Activated B cell treated with CpG ODN at 0.5 μM for 24 hours (primary cell): ENCODE measurements around the gene SAMD7. TPM values are rescaled to one million over a fixed set of nuclear protein-coding genes. Genes with fewer than 3 reads are reported as not detected.

ENCODE experiments used
- ATAC-seq: fragments of 200-7000 bp; cut with Tn5 transposase; one replicate; pipeline ENCODE4 v1.10.0; 2021; ENCODE audit warnings: low read depth, mild to moderate bottlenecking, moderate library complexity
- CTCF ChIA-PET: fragments of 350-600 bp; sonication (Branson Sonifier 250); formaldehyde crosslinking; loops from one replicate; lab custom pipeline; 2021; ENCODE audit warnings: antibody characterized with exemption; lab: Charles Lee
- POLR2A ChIA-PET: fragments of 350-600 bp; sonication (Branson Sonifier 250); formaldehyde crosslinking; loops from one replicate; lab custom pipeline; 2021; ENCODE audit warnings: antibody characterized with exemption; lab: Charles Lee
- DNase-seq: peaks from one replicate; pipeline ENCODE4 v3.0.0; 2022
- H3K27ac Mint-ChIP-seq: one replicate; pipeline ENCODE4 v1.8.0; 2020; ENCODE audit warnings: mixed read lengths
- H3K27me3 Mint-ChIP-seq: one replicate; pipeline ENCODE4 v1.8.0; 2021; ENCODE audit warnings: mixed read lengths
- H3K36me3 Mint-ChIP-seq: one replicate; pipeline ENCODE4 v1.8.0; 2021; ENCODE audit warnings: low read depth, mixed read lengths
- H3K4me1 Mint-ChIP-seq: one replicate; pipeline ENCODE4 v1.8.0; 2021; ENCODE audit warnings: mixed read lengths
- H3K4me3 Mint-ChIP-seq: one replicate; pipeline ENCODE4 v1.8.0; 2020; ENCODE audit warnings: mild to moderate bottlenecking, mixed read lengths
- H3K9me3 Mint-ChIP-seq: one replicate; pipeline ENCODE4 v1.8.0; 2020; ENCODE audit warnings: mixed read lengths
- intact Hi-C: fragments of 100-400 bp; cut with micrococcal nuclease; formaldehyde crosslinking; loops from one replicate; pipeline ENCODE4 v1.15.1; 2024
- total RNA-seq: library from RNA; stranded (reverse); gene quantifications from 2 replicates; pipeline ENCODE4 v1.2.3, GENCODE V29; 2022
- TF ChIP-seq, protein P1 (sequence below): fragments of 200-600 bp; IDR thresholded peaks from one replicate; pipeline ENCODE4 v1.8.0; 2022; ENCODE audit warnings: antibody characterized with exemption, mild to moderate bottlenecking

The SAMD7 gene
- total RNA-seq, 1 donor from 2014 or later: not detected

DNA sequence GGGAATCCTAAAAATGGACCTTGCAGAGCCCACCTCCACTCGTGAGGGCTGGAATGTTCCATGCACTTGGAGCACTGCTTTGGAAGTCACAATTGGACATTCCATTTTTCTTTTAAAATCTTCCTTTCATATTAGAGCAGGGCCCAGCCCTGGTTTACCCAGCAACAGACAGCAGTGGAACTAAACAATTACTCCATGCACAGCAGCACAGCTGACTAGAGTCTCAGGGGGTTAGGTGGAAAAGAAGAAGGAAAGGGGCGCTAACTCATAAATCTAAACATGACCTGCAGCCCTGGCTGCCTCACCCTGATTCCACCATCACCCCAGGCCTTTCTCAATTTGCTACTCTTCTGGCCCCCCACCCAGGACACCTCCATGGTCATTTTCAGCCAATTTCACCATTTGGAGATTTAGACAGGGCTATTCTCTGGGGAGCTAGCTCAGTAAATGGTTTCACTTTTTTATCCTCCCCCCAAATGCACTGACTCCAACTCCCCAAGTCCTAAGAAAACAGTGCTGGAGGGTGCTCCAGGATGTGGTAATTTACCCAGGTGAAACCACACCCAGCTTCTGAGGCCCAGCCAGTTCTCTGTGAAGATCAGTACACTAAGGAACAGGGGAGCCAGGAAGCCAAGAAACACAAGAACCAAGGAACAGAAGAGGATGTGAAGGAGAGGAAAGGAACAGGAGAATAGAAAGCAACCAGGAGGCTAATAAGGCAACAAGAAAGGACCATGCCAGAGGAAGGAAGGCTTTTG, 40.1 kb upstream of the SAMD7 start:
- POLR2A ChIA-PET: no interaction called here

DNA sequence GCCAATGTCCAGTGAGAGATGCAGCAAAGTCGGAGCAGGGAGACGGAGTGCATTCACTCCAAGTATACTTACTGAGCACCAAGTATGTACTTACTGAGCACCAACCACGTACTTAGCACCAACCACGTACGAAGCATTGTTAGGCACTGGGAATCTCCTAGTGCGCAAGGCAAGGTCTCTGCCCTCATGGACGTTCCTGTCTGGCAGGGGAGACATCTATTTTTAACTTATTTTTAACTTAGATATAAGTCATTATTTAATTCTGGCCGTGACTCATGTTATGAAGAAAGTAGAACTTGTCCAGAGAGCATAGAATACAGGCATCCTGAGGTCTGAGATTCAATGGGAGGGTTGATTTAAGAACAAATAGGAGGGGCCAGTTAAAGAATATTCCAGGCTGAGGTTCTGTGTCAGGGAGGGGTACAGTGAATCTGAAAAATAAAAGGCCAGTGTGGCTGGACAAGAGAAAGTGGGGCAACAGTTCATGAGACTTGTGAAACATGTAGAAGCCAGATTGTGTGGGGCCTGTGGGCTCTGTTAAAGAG, 32.3 kb upstream of the SAMD7 start:
- no peak for ATAC-seq
- intact Hi-C loops: no loop called here
- Mint-ChIP-seq H3K36me3 (no peaks in the 10 kb centered on the region), H3K27ac (no peak overlapping the region), H3K4me3 (no peak overlapping the region), H3K27me3 (no peaks in the 10 kb centered on the region), H3K9me3 (no peaks in the 10 kb centered on the region), H3K4me1 (peaks cover 10% of the 10 kb centered on the region)
- TF ChIP-seq, protein P1, sequence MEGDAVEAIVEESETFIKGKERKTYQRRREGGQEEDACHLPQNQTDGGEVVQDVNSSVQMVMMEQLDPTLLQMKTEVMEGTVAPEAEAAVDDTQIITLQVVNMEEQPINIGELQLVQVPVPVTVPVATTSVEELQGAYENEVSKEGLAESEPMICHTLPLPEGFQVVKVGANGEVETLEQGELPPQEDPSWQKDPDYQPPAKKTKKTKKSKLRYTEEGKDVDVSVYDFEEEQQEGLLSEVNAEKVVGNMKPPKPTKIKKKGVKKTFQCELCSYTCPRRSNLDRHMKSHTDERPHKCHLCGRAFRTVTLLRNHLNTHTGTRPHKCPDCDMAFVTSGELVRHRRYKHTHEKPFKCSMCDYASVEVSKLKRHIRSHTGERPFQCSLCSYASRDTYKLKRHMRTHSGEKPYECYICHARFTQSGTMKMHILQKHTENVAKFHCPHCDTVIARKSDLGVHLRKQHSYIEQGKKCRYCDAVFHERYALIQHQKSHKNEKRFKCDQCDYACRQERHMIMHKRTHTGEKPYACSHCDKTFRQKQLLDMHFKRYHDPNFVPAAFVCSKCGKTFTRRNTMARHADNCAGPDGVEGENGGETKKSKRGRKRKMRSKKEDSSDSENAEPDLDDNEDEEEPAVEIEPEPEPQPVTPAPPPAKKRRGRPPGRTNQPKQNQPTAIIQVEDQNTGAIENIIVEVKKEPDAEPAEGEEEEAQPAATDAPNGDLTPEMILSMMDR: no peak
- POLR2A ChIA-PET: no interaction called here
- CTCF ChIA-PET: no interaction called here
- no peak for DNase-seq

More for the DNA sequence above, 40.1 kb upstream of the SAMD7 start:
- no peak for ATAC-seq
- no peak for DNase-seq
- Mint-ChIP-seq H3K9me3 (no peaks in the 10 kb centered on the region), H3K27me3 (no peaks in the 10 kb centered on the region), H3K4me3 (no peak overlapping the region), H3K4me1 (peaks cover 19% of the 10 kb centered on the region), H3K36me3 (no peaks in the 10 kb centered on the region), H3K27ac (no peak overlapping the region)
- CTCF ChIA-PET: no interaction called here
- TF ChIP-seq, protein P1: no peak
- intact Hi-C loops: no loop called here

DNA sequence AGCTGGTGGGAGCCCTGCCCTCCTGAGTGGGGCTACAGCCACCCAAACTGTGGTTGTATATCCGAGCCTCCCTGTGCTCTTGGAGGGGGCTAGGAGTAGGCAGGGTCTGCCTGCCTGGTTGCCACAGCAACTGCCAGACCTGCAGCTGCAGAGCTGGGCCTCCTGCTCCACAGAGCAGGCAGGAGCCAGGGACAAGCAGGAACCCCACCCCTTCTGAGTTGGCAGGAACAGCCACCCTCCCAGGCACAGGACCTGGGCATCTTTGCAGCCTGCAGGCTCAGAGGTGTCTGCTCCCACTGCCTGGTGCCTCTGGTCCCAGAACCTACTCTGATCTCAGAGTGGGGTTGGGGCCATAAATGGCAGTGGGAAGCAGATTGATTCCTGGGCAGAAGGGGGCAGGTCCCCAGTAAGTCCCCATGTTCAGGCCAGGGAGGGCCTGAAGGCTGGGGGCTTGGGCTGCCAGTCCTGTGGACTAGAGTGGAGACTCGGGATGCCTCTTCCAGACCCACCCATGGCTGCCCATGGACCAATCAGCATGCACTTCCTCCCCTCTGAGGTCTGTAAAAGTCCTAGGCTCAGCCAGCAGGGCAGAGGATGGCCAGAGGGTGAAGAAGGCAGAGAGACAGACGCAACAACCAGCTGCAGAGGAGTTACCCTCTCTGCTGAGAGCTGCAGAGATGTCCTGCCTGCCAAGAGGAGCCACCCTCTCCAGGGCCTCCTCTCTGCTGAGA, 31.4 kb upstream of the SAMD7 start:
- Mint-ChIP-seq H3K27ac (no peak overlapping the region), H3K27me3 (no peaks in the 10 kb centered on the region), H3K36me3 (no peaks in the 10 kb centered on the region), H3K4me3 (no peak overlapping the region), H3K4me1 (peaks cover 15% of the 10 kb centered on the region), H3K9me3 (no peaks in the 10 kb centered on the region)
- TF ChIP-seq, protein P1: no peak
- CTCF ChIA-PET: interaction anchor here (0.9 kb wide), 1 partner anchor 86 kb away, joined by 7 read pairs; the partner anchor contains the start of gene SEC62
- intact Hi-C loops: no loop called here
- ATAC-seq: no peak
- POLR2A ChIA-PET: no interaction called here
- no peak for DNase-seq

DNA sequence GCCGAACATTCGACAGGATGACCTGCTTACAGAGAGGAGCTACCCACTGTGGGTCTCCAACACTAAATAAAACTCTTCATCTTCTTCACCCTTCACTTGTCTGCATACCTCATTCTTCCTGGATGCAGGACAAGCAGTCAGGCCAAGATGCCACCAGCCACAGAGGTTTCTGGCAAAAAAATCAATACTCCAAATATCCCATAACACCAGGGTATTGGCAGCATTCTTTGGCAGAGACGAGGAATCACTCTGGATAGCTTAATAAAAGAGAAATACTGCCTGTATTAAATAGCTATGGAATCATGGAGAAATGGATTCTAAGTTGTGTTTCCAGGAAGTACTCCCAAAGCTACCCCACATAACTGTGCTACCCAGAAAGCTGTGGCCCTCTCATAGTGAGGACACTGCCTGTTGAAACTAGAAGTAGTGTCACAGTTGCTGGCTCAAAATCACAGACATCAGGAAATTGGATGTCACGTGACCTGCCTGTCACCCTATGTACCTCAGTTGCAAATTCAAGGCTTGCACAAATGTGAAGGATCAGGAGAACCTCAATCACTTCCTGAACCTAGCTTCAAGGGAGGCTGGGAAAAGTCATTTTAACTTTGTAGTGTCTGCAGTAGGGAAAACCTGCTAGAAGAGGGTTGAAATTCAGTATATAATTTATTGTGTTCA, 30.7 kb upstream of the SAMD7 start:
- POLR2A ChIA-PET: no interaction called here
- no peaks in the 10 kb centered on the region for H3K36me3 Mint-ChIP-seq
- ATAC-seq (no peak), DNase-seq (no peak)
- H3K4me1 Mint-ChIP-seq: peaks cover 18% of the 10 kb centered on the region
- H3K9me3 Mint-ChIP-seq: no peaks in the 10 kb centered on the region
- no peaks in the 10 kb centered on the region for H3K27me3 Mint-ChIP-seq
- H3K27ac Mint-ChIP-seq: no peak overlapping the region
- CTCF ChIA-PET: interaction anchor here (0.9 kb wide), 1 partner anchor 86 kb away, joined by 7 read pairs; the partner anchor contains the start of gene SEC62
- intact Hi-C loops: no loop called here
- H3K4me3 Mint-ChIP-seq: no peak overlapping the region
- TF ChIP-seq, protein P1: no peak
